ENCODE results near the gene DLK2.
"Not testable (repeated sequence)": the region's sequence is repeated elsewhere in the genome, so short reads cannot be mapped to it uniquely, and the experiment has no call there.

The DLK2 gene

GRCh38 chr6:43467752-43468151 is 12.4 kb upstream of the DLK2 start:
- no peak overlapping the region for H3K4me3 ChIP-seq (replicated peaks in 1 of 2; ENCODE audit: low read depth in 2 of 2, low read length in 2 of 2)
- TF ChIP-seq CTCF (IDR thresholded peaks at IDR 0.05; ENCODE audit: low read depth, low read length), result no peak
- no peak for DNase-seq (ENCODE audit: low read depth in 2 of 2)

GRCh38 chr6:43467265-43467664 is 11.9 kb upstream of the DLK2 start:
- not testable (repeated sequence) for DNase-seq (ENCODE audit: low read depth in 2 of 2)

GRCh38 chr6:43465948-43466347 is 10.6 kb upstream of the DLK2 start:
- no peak for TF ChIP-seq CTCF (IDR thresholded peaks at IDR 0.05; ENCODE audit: low read depth, low read length)
- DNase-seq (ENCODE audit: low read depth in 2 of 2), result peak in 1 of 2 donors; percentile 13
- H3K4me3 ChIP-seq (replicated peaks in 1 of 2; ENCODE audit: low read depth in 2 of 2, low read length in 2 of 2), result no peak overlapping the region

More at GRCh38 chr6:43467265-43467664, 11.9 kb upstream of the DLK2 start:
- H3K4me3 ChIP-seq (replicated peaks in 1 of 2; ENCODE audit: low read depth in 2 of 2, low read length in 2 of 2), result not testable (repeated sequence)

- no peak for TF ChIP-seq CTCF (IDR thresholded peaks at IDR 0.05; ENCODE audit: low read depth, low read length)
- no peak for DNase-seq (ENCODE audit: low read depth in 2 of 2)
- no peak overlapping the region for H3K4me3 ChIP-seq (replicated peaks in 1 of 2; ENCODE audit: low read depth in 2 of 2, low read length in 2 of 2)
Measured at GRCh38 chr6:43464337-43464736, 9.0 kb upstream of the DLK2 start.

GRCh38 chr6:43461936-43462335 is 6.6 kb upstream of the DLK2 start:
- H3K4me3 ChIP-seq (replicated peaks in 1 of 2; ENCODE audit: low read depth in 2 of 2, low read length in 2 of 2), result no peak overlapping the region
- TF ChIP-seq CTCF (IDR thresholded peaks at IDR 0.05; ENCODE audit: low read depth, low read length), result no peak
- DNase-seq (ENCODE audit: low read depth in 2 of 2), result no peak

- TF ChIP-seq CTCF (IDR thresholded peaks at IDR 0.05; ENCODE audit: low read depth, low read length), result no peak
- H3K4me3 ChIP-seq (replicated peaks in 1 of 2; ENCODE audit: low read depth in 2 of 2, low read length in 2 of 2), result no peak overlapping the region
- no peak for DNase-seq (ENCODE audit: low read depth in 2 of 2)
Measured at GRCh38 chr6:43460032-43460431, 4.7 kb upstream of the DLK2 start.

- no peak overlapping the region for H3K4me3 ChIP-seq (replicated peaks in 1 of 2; ENCODE audit: low read depth in 2 of 2, low read length in 2 of 2)
- TF ChIP-seq CTCF (IDR thresholded peaks at IDR 0.05; ENCODE audit: low read depth, low read length), result no peak
- no peak for DNase-seq (ENCODE audit: low read depth in 2 of 2)
Measured at GRCh38 chr6:43459535-43459934, 4.2 kb upstream of the DLK2 start.

GRCh38 chr6:43458154-43458553 is 2.8 kb upstream of the DLK2 start:
- H3K4me3 ChIP-seq (replicated peaks in 1 of 2; ENCODE audit: low read depth in 2 of 2, low read length in 2 of 2); DNase-seq (ENCODE audit: low read depth in 2 of 2): not testable (repeated sequence)
